ENCODE measurements around the gene GPC6.

Gene GPC6

GRCh38 chr13:93951951-93952350 is 725.3 kb downstream of the GPC6 start:
- no peak for DNase-seq

DNA sequence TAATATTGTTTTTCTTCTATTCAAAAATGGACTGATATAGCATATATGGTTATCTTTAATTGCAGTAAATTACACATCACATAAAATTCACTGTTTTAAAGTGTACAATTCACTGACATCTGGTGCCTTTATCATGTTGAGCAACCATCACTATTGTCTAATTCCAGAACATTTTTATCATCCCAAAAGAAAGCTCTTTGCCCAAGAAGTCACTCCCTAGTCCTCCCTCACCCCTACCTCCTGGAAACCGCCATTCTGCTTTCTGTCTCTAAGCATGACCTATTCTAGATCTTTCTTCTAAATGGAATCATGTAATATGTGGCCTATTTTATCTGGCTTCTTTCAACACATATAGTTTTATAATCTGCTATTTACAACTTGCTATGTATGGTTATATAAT is 727.2 kb downstream of the GPC6 start:
- no peak for DNase-seq

GRCh38 chr13:93955904-93956303 is 729.3 kb downstream of the GPC6 start:
- no peak for DNase-seq

DNA sequence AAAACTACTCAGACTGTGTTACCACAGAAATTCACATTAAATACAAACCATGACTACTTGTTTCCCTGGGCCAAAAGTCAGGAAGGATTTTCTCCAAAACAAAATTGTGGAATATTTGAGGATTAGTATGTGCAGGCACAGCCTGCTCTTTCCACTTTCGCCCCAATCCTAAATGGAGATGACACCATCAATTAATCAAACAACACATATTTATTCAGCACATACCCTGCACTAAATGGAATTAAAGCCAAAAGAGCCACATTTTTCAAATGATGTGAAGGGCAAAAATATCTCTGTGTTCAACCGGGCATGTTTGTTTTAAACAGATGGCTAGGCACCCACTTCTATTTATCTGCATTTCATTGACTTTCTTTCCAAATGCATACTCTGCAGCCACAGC is 729.8 kb downstream of the GPC6 start:
- no peak for DNase-seq

DNA sequence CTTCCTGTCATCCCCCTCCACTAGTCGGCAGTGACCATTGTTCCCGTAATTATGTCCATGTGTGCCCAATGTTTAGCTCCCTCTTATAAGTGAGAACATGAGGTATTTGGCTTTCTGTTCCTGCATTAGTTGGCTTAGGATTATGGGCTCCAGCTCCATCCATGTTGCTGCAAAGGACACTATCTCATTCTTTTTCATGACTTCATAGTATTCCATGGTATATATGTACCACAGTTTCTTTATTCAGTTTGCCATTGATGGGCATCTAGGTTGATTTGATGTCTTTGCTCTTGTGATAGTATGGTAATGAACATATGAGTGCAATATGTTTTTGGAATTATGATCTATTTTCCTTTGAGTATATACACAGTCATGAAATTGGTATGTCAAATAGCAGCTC is 730.8 kb downstream of the GPC6 start:
- DNase-seq, result no peak

GRCh38 chr13:93959796-93960533 is 733.4 kb downstream of the GPC6 start:
- no peak for DNase-seq

DNA sequence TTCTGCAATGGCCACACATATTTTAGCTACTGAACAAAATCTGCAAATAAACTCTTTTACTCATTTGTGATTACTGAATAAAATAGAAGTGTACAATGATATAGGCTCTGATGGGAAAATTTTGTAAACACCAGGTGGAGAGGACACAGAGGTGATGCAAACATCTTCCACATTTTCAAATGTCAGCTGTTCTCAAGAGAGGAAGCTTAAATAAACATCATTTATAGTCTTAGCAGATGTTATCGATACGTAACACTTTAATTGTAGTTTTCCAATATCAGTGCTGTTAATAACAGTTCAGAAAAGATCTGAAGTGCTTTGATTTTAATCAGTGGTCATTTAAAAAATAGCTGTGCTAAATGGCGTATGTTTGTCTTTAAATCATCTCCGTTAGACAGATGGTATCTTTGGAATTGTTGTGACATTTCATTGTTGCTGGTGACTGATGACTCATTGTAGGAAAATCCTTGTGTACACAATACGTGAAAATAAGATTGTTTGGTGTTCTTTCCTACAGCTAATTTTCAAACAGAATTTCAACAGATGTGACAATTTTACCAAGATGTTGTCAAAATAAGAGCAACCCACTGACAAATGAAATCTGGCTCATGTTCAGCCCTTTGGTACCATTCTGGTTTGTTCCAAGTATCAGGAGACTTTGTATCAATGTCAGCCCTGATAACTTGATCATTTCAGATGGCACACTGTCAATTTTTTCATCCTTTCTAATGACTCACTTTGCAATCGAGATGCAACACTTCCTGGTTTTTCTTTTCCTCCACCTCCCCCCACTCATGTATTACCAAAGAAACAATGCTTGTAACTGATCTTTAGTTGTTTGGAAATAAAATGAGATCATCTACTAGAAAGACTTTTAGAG is 736.9 kb downstream of the GPC6 start:
- DNase-seq, result no peak

- no peak for DNase-seq
These were observed 737.5 kb downstream of the GPC6 start for GRCh38 chr13:93964146-93964512.

DNA sequence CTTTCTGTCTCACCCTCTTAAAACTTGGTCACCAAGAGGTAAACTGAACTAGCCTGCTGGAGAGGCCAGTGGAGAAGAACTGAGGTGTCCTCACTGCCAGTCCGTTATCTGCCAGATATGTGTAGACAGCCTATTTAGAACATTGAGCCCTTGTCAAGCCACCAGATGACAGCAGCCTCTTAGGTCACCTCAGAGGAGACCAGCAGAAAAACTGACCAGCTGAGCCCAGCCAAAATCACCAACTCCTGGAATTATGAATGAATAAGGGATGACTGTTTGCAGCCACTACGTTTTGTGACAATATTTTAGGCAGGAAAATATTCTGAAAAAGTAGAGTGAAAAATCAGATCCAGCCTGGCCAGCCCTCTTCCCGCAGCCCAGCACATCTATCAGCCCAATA is 739.0 kb downstream of the GPC6 start:
- DNase-seq, result no peak

DNA sequence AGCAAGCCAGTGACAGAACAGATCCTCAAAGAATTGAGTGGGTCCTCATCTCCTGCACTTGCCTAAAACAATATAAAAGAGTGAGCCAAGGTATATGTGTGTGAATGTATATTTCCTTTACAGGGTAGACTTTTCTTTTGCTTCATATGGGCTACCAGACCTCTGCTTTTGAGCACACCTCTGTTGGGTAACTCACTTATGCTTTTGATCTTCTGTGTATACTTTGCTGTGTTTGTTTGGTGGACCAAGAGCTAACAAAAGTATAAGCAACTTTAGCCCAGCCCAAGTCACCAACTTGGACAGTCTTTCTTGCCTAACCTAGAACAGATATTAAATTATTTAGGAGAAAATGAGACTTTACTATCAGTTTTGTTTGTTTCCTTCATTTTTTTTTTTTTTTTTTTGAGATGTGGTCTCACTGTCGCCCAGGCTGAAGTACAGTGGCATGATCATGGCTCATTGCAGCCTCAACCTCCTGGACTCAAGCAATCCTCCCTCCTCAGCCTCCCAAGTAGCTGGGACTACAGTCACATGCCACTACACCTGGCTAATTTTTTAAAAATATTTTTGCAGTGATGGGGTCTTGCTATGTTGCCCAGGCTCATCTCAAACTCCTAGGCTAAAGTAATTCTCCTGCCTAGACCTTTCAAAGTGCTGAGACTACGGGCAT is 739.8 kb downstream of the GPC6 start:
- DNase-seq, result no peak

DNA sequence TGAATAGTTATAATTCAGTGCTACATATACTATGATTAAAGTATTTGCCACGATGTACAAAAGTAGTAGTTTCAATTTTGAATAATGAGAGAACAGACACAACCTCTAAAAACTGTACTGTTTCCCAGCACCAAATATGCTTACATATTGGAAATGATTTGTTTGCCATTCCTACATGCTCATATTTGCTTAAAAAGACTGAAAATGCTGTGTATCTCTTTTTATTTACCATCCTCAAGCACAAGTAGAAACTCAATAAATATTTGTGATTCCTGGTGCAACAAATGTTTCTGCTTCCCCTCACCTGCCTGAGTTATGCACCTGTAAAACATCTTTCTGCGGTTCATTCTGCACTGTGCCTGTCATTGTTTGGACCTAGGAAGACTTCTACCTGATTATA is 740.7 kb downstream of the GPC6 start:
- no peak for DNase-seq

- DNase-seq, result no peak
These were observed 748.6 kb downstream of the GPC6 start for GRCh38 chr13:93975242-93975641.

GRCh38 chr13:93976528-93976927 is 749.9 kb downstream of the GPC6 start:
- no peak for DNase-seq

DNA sequence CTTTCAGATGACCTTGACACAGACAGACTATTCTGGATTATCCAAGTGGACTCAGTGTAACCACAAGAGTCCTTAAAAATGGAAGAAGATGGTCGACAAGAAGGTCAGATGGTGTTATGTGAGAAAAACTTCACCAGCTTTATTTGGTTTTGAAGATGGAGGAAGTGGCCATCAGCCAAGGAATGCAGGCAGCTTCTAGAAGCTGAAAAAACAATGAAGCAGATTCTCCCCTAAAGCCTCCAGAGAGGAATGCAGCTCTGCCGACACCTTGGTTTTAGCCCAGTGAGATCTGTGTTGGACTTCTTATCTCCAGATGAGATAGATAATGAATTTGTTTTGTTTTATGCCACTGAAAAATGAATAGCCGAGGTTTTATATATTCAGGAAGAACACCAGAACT is 751.4 kb downstream of the GPC6 start:
- DNase-seq, result no peak

- no peak for DNase-seq
These were observed 754.9 kb downstream of the GPC6 start for GRCh38 chr13:93981426-93981977.

DNA sequence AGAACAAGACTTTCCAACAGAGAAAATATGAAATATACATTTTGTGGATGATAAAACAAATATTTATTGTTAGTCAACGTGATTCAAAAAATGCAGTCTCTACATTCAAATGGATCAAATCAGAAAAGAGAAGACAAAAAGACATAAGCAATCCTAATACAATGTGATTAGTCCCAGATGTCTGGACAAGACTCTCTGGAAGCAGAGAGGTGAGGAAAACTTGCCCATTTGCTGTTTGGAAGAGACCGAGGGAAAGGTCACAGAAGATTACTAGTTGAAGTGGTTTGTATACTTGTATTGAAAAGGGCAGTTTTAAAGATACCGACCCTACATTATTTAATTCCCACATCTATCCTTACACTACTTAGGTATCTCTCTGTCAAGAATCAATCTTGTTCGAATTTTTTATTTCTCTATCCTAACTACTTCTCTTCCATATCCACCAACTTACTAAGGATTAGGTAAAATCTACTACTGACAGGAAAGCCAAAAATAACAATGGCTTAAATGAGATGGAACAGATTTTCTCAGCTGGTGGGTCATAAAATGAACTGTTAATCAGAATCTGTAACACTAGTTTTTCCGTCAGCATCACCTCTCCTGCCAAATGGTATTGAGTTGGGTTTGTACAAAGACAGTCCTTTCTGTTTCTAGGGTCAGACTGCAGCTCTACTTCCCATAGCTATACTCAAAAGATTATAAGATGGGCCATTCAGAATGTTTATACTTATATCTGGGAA is 755.7 kb downstream of the GPC6 start:
- DNase-seq, result no peak

DNA sequence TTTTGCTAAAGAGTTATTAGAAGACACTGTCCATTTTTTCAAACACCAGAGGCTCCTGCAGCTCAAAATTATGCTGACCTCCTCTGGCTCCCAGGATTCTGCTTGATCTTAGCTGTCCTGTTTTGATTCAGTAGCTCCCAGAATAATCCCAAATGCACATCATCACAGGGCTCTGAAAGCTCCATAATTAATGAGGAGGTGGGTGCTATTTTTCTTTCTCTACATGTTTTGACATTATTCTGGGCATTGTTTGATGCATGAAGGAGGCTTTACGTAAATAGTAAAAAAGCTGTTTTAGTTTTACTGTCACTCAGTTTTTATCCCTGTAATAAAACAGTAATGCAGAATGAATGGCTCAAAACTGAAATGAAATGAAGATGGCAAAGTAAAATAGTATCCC is 757.4 kb downstream of the GPC6 start:
- DNase-seq, result no peak

DNA sequence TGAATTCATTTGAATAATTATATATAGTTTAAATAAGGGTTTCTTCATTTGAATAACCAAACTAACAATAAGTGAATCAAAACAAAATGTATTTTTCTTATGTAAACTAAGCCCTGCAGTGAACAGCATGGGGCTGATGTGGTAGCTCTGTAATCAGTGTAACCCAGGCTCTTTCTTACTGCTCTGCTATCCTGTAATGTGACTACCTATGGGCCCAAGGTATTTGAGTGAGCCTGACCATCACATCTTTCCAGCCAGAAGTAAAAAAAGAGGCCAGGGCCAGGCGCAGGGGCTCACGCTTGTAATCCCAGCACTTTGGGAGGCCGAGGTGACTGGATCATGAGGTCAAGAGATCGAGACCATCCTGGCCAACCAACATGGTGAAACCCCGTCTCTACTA is 758.3 kb downstream of the GPC6 start:
- no peak for DNase-seq

DNA sequence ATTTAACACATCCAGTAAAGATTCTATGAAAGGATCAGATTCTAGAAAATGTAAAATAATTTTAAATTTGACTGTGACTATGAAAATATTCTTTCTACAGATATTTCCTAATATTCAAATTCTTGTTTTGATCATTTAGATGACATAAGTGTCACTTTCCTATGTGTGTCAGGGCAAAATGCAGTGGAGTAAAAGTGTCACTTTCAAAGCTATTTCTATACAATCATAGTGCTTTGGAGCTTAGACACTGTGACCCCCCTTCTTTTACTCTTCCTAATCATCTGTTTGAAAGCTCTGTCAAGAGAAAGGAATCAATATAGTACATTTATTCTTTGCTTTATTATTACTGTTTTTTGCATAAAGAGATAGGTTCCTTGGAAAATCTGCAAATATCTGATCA is 760.9 kb downstream of the GPC6 start:
- DNase-seq, result no peak

DNA sequence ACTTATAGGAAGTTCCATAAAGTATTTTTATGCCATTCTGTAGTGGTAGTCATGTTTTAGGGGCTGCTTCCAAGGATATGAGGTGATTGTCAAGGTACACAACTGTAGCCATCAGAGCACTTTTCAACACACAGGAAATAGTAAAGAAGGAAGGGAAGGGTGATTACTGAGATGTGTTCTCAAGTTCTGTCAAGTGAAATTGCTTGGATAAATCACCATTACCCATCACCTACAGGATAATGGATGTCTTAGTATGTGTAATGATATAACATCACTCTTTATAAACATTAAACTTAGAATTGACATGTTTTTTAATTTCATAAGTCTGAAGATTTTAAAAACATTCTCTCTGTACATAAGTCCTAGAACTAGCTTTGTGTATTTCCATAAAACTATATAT is 765.0 kb downstream of the GPC6 start:
- no peak for DNase-seq

- DNase-seq, result no peak
These were observed 769.9 kb downstream of the GPC6 start for GRCh38 chr13:93996481-93996880.

DNA sequence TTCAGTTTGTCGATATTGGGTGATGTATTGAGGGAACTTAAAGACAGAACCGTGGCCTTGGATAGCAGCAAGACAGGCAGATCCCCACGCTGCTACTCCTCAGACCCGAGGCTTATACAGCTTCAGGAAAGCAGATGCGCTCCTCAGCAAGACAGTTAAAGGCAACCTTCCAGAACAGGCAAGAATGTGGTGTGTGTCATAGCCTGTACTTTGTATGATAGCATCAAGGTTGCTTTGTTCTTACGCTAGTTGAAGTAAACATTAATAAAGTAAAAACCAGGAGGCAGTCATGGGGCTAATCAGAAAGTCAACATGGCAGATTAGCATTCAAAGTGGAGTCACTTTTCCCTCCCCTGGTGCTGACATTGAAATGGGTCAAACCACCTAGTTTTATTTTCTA is 779.7 kb downstream of the GPC6 start:
- DNase-seq, result no peak

DNA sequence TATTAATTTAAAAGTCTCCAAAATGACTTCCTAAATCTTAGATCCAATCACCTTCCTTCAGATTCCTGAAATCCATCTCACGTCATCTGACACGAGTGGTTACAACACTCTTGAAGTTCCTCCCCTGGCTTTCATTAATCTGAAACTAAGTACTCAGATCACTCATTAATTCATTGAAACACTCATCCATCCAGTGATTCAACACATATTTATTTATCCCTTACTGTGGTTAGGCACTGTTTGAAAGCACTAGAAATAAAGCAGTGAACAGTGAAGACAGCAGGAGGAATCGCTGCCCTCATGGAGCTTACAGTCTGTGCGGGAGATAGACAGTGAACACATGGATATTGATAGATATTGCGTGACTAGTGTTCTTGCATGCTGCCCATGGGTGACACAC is 780.5 kb downstream of the GPC6 start:
- DNase-seq, result no peak

Data from inflammatory macrophage treated with lipopolysaccharide for 4 hours (primary cell).